Mammary epithelial cell (primary cell): ENCODE results near the gene PIK3AP1.

Experiments used
- EZH2 ChIP-seq: IDR thresholded peaks from 2 replicates; pipeline ENCODE4 v1.6.1; 2012; ENCODE audit warnings: low read length, inconsistent platforms, borderline replicate concordance
- TF ChIP-seq, protein P1 (sequence below), 2 donors: IDR thresholded peaks in 1 of 2; conservative IDR thresholded peaks in 1 of 2; 2 replicates each; pipeline ENCODE4 v1.5.1; 2011 to 2012; ENCODE audit warnings: inconsistent platforms in 2 of 2, low read length in 2 of 2, mild to moderate bottlenecking in 2 of 2, control low read depth in 1 of 2, low read depth in 1 of 2; ENCODE audit not compliant: insufficient read depth in 1 of 2; ENCODE audit errors: extremely low read depth in 1 of 2

DNA sequence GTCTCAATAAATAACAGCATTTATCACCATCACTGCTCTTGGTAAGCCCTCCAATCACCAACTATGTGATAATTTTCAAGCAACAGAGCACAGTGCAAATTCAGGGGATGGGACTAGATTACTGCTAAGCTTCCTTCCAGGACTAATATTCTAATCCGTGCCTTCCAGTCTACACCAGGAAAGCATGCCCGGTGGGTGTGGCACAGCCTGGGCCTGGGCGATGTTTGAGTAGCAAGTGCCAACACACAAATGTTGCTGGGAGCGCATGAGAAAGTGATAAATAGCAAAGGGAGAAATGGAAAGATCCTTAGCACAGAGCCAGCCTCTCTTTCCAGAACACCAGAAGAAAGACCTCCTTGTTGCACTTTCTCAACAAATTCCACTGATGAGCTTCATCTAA is 120.0 kb downstream of the PIK3AP1 start:
- TF ChIP-seq, protein P1, sequence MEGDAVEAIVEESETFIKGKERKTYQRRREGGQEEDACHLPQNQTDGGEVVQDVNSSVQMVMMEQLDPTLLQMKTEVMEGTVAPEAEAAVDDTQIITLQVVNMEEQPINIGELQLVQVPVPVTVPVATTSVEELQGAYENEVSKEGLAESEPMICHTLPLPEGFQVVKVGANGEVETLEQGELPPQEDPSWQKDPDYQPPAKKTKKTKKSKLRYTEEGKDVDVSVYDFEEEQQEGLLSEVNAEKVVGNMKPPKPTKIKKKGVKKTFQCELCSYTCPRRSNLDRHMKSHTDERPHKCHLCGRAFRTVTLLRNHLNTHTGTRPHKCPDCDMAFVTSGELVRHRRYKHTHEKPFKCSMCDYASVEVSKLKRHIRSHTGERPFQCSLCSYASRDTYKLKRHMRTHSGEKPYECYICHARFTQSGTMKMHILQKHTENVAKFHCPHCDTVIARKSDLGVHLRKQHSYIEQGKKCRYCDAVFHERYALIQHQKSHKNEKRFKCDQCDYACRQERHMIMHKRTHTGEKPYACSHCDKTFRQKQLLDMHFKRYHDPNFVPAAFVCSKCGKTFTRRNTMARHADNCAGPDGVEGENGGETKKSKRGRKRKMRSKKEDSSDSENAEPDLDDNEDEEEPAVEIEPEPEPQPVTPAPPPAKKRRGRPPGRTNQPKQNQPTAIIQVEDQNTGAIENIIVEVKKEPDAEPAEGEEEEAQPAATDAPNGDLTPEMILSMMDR (conservative IDR thresholded peaks at IDR 0.05 in 1 of 2, IDR thresholded peaks at IDR 0.05 in 1 of 2; ENCODE audit: extremely low read depth in 1 of 2, insufficient read depth in 1 of 2, low read depth in 1 of 2, low read length in 2 of 2) = no peak
- no peak for TF ChIP-seq EZH2
